GM12872 (cell line): Measurements from ENCODE around the gene NR4A3.
A peak's percentile ranks its signal among the peaks of the same experiment; 100 is the strongest.

Experiments used
- CTCF ChIP-seq: IDR thresholded peaks from 3 replicates; pipeline ENCODE4 v1.5.1; 2011; ENCODE audit warnings: low read depth, mild to moderate bottlenecking, low read length, moderate library complexity; ENCODE audit not compliant: insufficient read depth

The NR4A3 gene

DNA sequence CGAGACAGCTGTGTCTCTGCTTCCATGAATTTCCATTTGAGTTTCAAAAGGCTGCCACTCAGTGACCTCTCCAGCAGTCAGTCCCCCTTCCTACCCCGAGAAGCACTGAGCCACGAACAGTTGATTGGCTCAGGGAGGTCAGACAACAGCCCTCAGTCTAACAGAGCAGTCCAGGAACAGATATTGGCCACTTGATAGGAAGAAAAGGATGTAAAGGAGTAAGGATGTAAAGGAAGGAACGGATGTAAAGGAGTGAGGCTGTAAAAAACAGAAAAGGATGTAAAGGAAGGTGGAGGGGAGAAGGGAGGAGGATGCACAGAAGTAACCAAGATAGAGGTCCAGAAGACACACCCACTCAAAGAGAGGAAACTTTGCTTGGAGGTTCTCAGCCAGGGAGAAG lies 3.2 kb upstream of the NR4A3 start:
- no peak for TF ChIP-seq CTCF

DNA sequence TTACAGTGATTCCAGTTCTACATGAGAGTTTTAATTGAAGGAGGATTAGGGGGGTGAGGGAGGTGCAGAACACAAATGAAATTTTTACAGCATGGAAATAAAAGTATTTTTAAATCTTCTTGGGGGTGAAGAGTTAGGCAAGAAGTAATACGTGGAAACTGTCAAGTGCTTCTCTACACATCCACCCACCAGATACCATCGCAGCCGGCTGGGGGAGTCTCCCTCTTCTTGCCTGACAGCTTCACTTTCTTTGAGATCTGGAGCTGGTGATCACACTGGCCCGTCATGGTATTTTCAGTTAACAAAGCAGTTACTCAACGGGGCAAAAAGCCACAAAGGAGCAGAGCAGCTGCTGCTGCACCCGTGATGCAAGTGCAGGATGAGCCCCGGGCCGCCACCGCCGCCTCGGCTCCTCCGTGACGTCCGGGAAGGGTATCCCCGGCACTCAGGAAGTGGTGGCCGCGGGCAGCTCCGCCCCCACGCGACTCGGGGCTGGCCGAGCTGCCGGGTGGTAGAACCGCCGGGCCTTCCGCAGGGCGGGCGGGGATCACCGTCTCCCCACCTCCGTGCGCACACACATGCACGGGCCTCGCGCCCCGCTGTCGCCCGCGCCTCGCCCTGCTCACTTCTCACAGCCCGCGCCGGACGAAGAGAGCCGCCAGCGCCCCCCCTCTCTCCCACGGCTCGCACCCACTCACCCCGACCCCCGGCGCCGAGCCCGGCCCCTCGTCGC lies 2.4 kb upstream of the NR4A3 start:
- TF ChIP-seq CTCF, result no peak

GRCh38 chr9:99819856-99820684 lies 1.6 kb upstream of the NR4A3 start:
- TF ChIP-seq CTCF, result peak; percentile 26; the same call in 1 of the 3 replicates

GRCh38 chr9:99820685-99821395 lies 845 bp upstream of the NR4A3 start:
- TF ChIP-seq CTCF, result no peak

DNA sequence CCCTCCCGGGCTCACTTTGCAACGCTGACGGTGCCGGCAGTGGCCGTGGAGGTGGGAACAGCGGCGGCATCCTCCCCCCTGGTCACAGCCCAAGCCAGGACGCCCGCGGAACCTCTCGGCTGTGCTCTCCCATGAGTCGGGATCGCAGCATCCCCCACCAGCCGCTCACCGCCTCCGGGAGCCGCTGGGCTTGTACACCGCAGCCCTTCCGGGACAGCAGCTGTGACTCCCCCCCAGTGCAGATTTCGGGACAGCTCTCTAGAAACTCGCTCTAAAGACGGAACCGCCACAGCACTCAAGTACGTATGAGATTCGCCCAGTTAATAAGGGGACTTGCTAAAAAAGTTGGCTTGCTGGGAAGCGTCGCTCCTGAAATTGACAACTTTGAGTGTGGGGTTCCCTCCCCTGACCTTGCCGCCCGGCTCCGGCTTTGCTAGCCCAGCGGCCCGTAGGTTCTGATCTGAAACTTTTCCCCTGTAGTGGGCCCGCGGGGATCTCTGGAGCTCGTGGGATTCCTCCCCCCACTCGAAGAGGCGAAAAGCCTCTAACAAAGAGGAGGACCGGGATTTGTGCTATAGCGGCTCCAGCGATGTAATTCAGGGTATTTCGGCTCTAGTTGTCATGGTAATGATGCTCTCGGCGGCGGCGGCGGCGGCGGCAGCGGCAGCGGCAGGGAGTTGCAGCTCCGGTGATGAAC lies 572 bp downstream of the NR4A3 start:
- no peak for TF ChIP-seq CTCF

- TF ChIP-seq CTCF, result no peak
Measured at GRCh38 chr9:99822806-99823591, 1.3 kb downstream of the NR4A3 start.
